GM18519 (cell line): ENCODE results near the gene SH3BGRL3.
"Not testable (repeated sequence)": the region's sequence is repeated elsewhere in the genome, so short reads cannot be mapped to it uniquely, and the experiment has no call there.

ENCODE experiments used
- ATAC-seq: cut with Tn5 transposase; IDR thresholded peaks from one replicate; pipeline ENCODE4 v1.9.1; 2021; ENCODE audit warnings: mild to moderate bottlenecking, moderate library complexity; ENCODE audit not compliant: unreplicated experiment, low FRiP score

SH3BGRL3 gene

GRCh38 chr1:26290122-26290881 is 10.4 kb downstream of the SH3BGRL3 start:
- ATAC-seq = no peak

- no peak for ATAC-seq
Measured at GRCh38 chr1:26290882-26291261, 11.0 kb downstream of the SH3BGRL3 start.

- no peak for ATAC-seq
Measured at GRCh38 chr1:26291433-26291832, 11.5 kb downstream of the SH3BGRL3 start.

GRCh38 chr1:26291939-26292338 is 12.1 kb downstream of the SH3BGRL3 start:
- ATAC-seq = no peak

GRCh38 chr1:26292735-26293134 is 12.8 kb downstream of the SH3BGRL3 start:
- ATAC-seq = not testable (repeated sequence)

GRCh38 chr1:26293911-26294463 is 14.1 kb downstream of the SH3BGRL3 start:
- ATAC-seq = no peak

GRCh38 chr1:26295194-26296138 is 15.6 kb downstream of the SH3BGRL3 start:
- ATAC-seq = no peak

- ATAC-seq = no peak
Measured at GRCh38 chr1:26296340-26297056, 16.6 kb downstream of the SH3BGRL3 start.

GRCh38 chr1:26297057-26297790 is 17.3 kb downstream of the SH3BGRL3 start:
- ATAC-seq = no peak

- ATAC-seq = no peak
Measured at GRCh38 chr1:26297791-26298124, 17.9 kb downstream of the SH3BGRL3 start.

- ATAC-seq = no peak
Measured at GRCh38 chr1:26300578-26301275, 20.8 kb downstream of the SH3BGRL3 start.

GRCh38 chr1:26302733-26303405 is 23.0 kb downstream of the SH3BGRL3 start:
- no peak for ATAC-seq

GRCh38 chr1:26305667-26306289 is 25.9 kb downstream of the SH3BGRL3 start:
- ATAC-seq = no peak

GRCh38 chr1:26306290-26307229 is 26.7 kb downstream of the SH3BGRL3 start, which contains the start of gene UBXN11:
TSS of gene UBXN11 (minus strand) at chr1:26306636. CDS start at chr1:26302883, 3,753 bp downstream.
- ATAC-seq = peak; percentile 87

- ATAC-seq = no peak
Measured at GRCh38 chr1:26307363-26307781, 27.5 kb downstream of the SH3BGRL3 start.

- not testable (repeated sequence) for ATAC-seq
Measured at GRCh38 chr1:26307966-26308899, 28.3 kb downstream of the SH3BGRL3 start.
